Spleen (tissue), 7 donors: ENCODE data around the gene BCL7A.

ENCODE experiments used
- CTCF ChIP-seq, 11 experiments: fragments of 200-600 bp in 7 of 11; fragments of 450-650 bp in 4 of 11; sonication (generic) in 4 of 11; IDR thresholded peaks in 8 of 11; conservative IDR thresholded peaks in 3 of 11; 1 replicate in 7 of 11; 2 replicates in 4 of 11; pipeline versions ENCODE4 v1.4.0 to v1.8.0; 2016 to 2021; ENCODE audit warnings: antibody characterized with exemption in 11 of 11, inconsistent platforms in 4 of 11, mild to moderate bottlenecking in 1 of 11
- POLR2AphosphoS5 ChIP-seq, 3 donors: sonication (generic); formaldehyde crosslinking; IDR thresholded peaks; one replicate each; pipeline ENCODE4 v1.5.1; 2017; ENCODE audit warnings: antibody characterized with exemption in 3 of 3
- donor health status: DM: no; HTN: no; CAD: no; lungs with moderate emphysema.
- donor health status: DM: no; HTN: no; CAD: no.
- donor health status: DM: no; HTN: no; CAD: no.

GRCh38 chr12:122081697-122082221 lies 60.1 kb downstream of the BCL7A start:
- peak in 2 of 11 experiments; percentile 27 to 39 for TF ChIP-seq CTCF (IDR thresholded peaks at IDR 0.05 in 8 of 11, conservative IDR thresholded peaks at IDR 0.05 in 3 of 11)
- TF ChIP-seq POLR2AphosphoS5 (IDR thresholded peaks at IDR 0.05): peak in 2 of 3 donors; percentile 79 to 90
